Measurements from ENCODE around the gene ZNF200.

GRCh38 chr16:3283543-3284447 is 48.8 kb upstream of the ZNF200 start:
- TF ChIP-seq POLR2A (IDR thresholded peaks at IDR 0.05) (no peak), CTCF (IDR thresholded peaks at IDR 0.05) (no peak)
